H1 (cell line): ENCODE measurements around the gene OR56A5. TPM values are rescaled to one million over a fixed set of nuclear protein-coding genes. Genes with fewer than 3 reads are reported as not detected.

Experiments
- CTCF ChIA-PET: fragments of 300-600 bp; sonication (Branson Sonifier 250); formaldehyde crosslinking; loops from one replicate; lab custom pipeline; 2021; ENCODE audit not compliant: partially characterized antibody; lab: Charles Lee
- POLR2A ChIA-PET: fragments of 300-600 bp; sonication (Branson Sonifier 250); formaldehyde crosslinking; loops from one replicate; lab custom pipeline; 2021; ENCODE audit warnings: inconsistent platforms; ENCODE audit not compliant: partially characterized antibody; lab: Charles Lee
- DNase-seq, 2 experiments: peaks; one replicate each; pipeline versions ENCODE4 v3.0.0 to v3.0.0-alpha.2; 2010 to 2022; ENCODE audit warnings: low spot score in 2 of 2, low read depth in 1 of 2, mixed read lengths in 1 of 2
- FAIRE-seq: peaks from 2 replicates; lab custom pipeline; 2011; peaks lifted over from hg19 to GRCh38; lab: Jason Lieb, UNC
- H2AFZ ChIP-seq: 2 replicates; pipeline ENCODE4 v1.8.1; 2012; ENCODE audit warnings: low read length, inconsistent platforms
- H2AK5ac ChIP-seq: 2 replicates; pipeline ENCODE4 v1.6.1; 2013; ENCODE audit warnings: low read depth, low read length
- H2BK120ac ChIP-seq: replicated peaks from 2 replicates; pipeline ENCODE3; 2013; ENCODE audit warnings: low read depth, low read length, inconsistent platforms
- H2BK12ac ChIP-seq: 2 replicates; pipeline ENCODE4 v1.6.1; 2013; ENCODE audit warnings: low read depth, low read length
- H2BK15ac ChIP-seq: 2 replicates; pipeline ENCODE4 v1.6.1; 2013; ENCODE audit warnings: low read length
- H2BK20ac ChIP-seq: 2 replicates; pipeline ENCODE4 v1.6.1; 2013; ENCODE audit warnings: low read length
- H2BK5ac ChIP-seq: 2 replicates; pipeline ENCODE4 v1.6.1; 2013; ENCODE audit warnings: low read depth, low read length
- H3K14ac ChIP-seq: 2 replicates; pipeline ENCODE4 v1.6.1; 2013; ENCODE audit warnings: inconsistent platforms; ENCODE audit not compliant: insufficient read length
- H3K18ac ChIP-seq: 2 replicates; pipeline ENCODE4 v1.6.1; 2013; ENCODE audit warnings: low read length; ENCODE audit errors: extremely low read depth
- H3K23ac ChIP-seq: 2 replicates; pipeline ENCODE4 v1.6.1; 2013; ENCODE audit warnings: inconsistent platforms; ENCODE audit not compliant: insufficient read length
- H3K23me2 ChIP-seq: 2 replicates; pipeline ENCODE4 v1.6.1; 2013; ENCODE audit warnings: low read depth, low read length
- H3K27ac ChIP-seq: 2 replicates; pipeline ENCODE4 v1.6.1; 2011; ENCODE audit warnings: low read depth, low read length, inconsistent platforms
- H3K27me3 ChIP-seq, 4 experiments: replicated peaks in 1 of 4; 1 replicate in 1 of 4; 2 replicates in 3 of 4; pipeline versions ENCODE4 v1.6.1 to v1.8.1; 2011 to 2013; ENCODE audit warnings: low read length in 3 of 4, mild to moderate bottlenecking in 3 of 4, inconsistent platforms in 2 of 4, mixed read lengths in 2 of 4, moderate library complexity in 1 of 4; ENCODE audit not compliant: control insufficient read depth in 3 of 4, insufficient read depth in 3 of 4; ENCODE audit errors: extremely low read depth in 1 of 4
- H3K36me3 ChIP-seq, 4 experiments: 2 replicates each; pipeline versions ENCODE4 v1.6.1 to v1.8.1; 2011 to 2013; ENCODE audit warnings: mild to moderate bottlenecking in 4 of 4, low read length in 3 of 4, moderate library complexity in 2 of 4, control low read depth in 1 of 4, inconsistent platforms in 1 of 4; ENCODE audit not compliant: insufficient read depth in 4 of 4, control insufficient read depth in 2 of 4
- H3K4ac ChIP-seq: replicated peaks from 2 replicates; pipeline ENCODE3; 2013; ENCODE audit warnings: low read length, low read depth, mixed read lengths, inconsistent platforms; ENCODE audit not compliant: insufficient read length
- H3K4me1 ChIP-seq, 4 experiments: replicated peaks in 1 of 4; 1 replicate in 1 of 4; 2 replicates in 3 of 4; pipeline versions ENCODE4 v1.6.1 to v1.8.1; 2011 to 2013; ENCODE audit warnings: low read length in 3 of 4, inconsistent platforms in 2 of 4, mixed read lengths in 1 of 4; ENCODE audit not compliant: insufficient read depth in 4 of 4, control insufficient read depth in 3 of 4
- H3K4me2 ChIP-seq, 2 experiments: 2 replicates each; pipeline versions ENCODE4 v1.6.1 to v1.8.1; 2011 to 2013; ENCODE audit warnings: low read depth in 2 of 2, low read length in 2 of 2, control low read depth in 1 of 2, inconsistent platforms in 1 of 2, mild to moderate bottlenecking in 1 of 2; ENCODE audit not compliant: insufficient read depth in 1 of 2
- H3K4me3 ChIP-seq, 4 experiments: fragments of 200-600, 300-600 bp in 1 of 4; sonication (generic), shearing (Covaris generic), sonication (Bioruptor Twin) in 1 of 4; 2 replicates each; pipeline versions ENCODE4 v1.5.1 to v1.8.1; 2011 to 2016; ENCODE audit warnings: low read length in 4 of 4, low read depth in 3 of 4, control low read depth in 2 of 4, inconsistent platforms in 2 of 4, mild to moderate bottlenecking in 2 of 4, mixed read lengths in 1 of 4, moderate library complexity in 1 of 4; ENCODE audit not compliant: insufficient read depth in 2 of 4; ENCODE audit errors: extremely low read depth in 1 of 4
- H3K56ac ChIP-seq: replicated peaks from 2 replicates; pipeline ENCODE3; 2013; ENCODE audit warnings: low read depth, mild to moderate bottlenecking, mixed read lengths, low read length, inconsistent platforms; ENCODE audit not compliant: insufficient read length
- H3K79me1 ChIP-seq: 2 replicates; pipeline ENCODE4 v1.6.1; 2013; ENCODE audit warnings: low read depth, low read length, control low read depth
- H3K79me2 ChIP-seq, 2 experiments: 2 replicates each; pipeline versions ENCODE4 v1.6.1 to v1.8.1; 2012 to 2013; ENCODE audit warnings: low read length in 2 of 2, mild to moderate bottlenecking in 2 of 2, inconsistent platforms in 1 of 2; ENCODE audit not compliant: insufficient read depth in 2 of 2, control insufficient read depth in 1 of 2
- H3K9ac ChIP-seq, 4 experiments: replicated peaks in 1 of 4; 1 replicate in 1 of 4; 2 replicates in 3 of 4; pipeline versions ENCODE4 v1.6.1 to v1.8.1; 2011 to 2013; ENCODE audit warnings: low read depth in 3 of 4, low read length in 3 of 4, control low read depth in 2 of 4, mild to moderate bottlenecking in 2 of 4, moderate library complexity in 2 of 4, inconsistent platforms in 1 of 4; ENCODE audit errors: extremely low read depth in 1 of 4
- H3K9me3 ChIP-seq, 2 experiments: 2 replicates each; pipeline versions ENCODE4 v1.6.1 to v1.8.1; 2012 to 2013; ENCODE audit warnings: mild to moderate bottlenecking in 2 of 2, moderate library complexity in 2 of 2, control low read depth in 1 of 2, inconsistent platforms in 1 of 2, low read depth in 1 of 2, low read length in 1 of 2, mixed read lengths in 1 of 2; ENCODE audit not compliant: insufficient read depth in 2 of 2
- H4K20me1 ChIP-seq, 2 experiments: replicated peaks in 1 of 2; 2 replicates each; pipeline versions ENCODE3 to v1.8.1; 2011 to 2013; ENCODE audit warnings: inconsistent platforms in 2 of 2, low read length in 2 of 2, mild to moderate bottlenecking in 1 of 2; ENCODE audit not compliant: insufficient read depth in 2 of 2, control insufficient read depth in 1 of 2
- H4K5ac ChIP-seq: 2 replicates; pipeline ENCODE4 v1.6.1; 2013; ENCODE audit warnings: low read length, low read depth, mixed read lengths, inconsistent platforms; ENCODE audit not compliant: insufficient read length
- H4K8ac ChIP-seq: 2 replicates; pipeline ENCODE4 v1.8.0; 2013; ENCODE audit warnings: mild to moderate bottlenecking, moderate library complexity, low read length, inconsistent platforms; ENCODE audit not compliant: insufficient read depth; ENCODE audit errors: extremely low read depth
- H4K91ac ChIP-seq: replicated peaks from 2 replicates; pipeline ENCODE3; 2013; ENCODE audit warnings: low read length, mixed read lengths, inconsistent platforms; ENCODE audit not compliant: insufficient read length
- CBX5 ChIP-seq: fragments of 300-800, 300-1000 bp; sonication (generic); IDR thresholded peaks from 2 replicates; pipeline ENCODE4 v1.7.1; 2016; ENCODE audit warnings: antibody characterized with exemption, low read length, low read depth
- CHD1 ChIP-seq: IDR thresholded peaks from 2 replicates; pipeline ENCODE4 v1.6.1; 2012; ENCODE audit warnings: low read depth, low read length, improper control_type of control experiment
- CHD2 ChIP-seq: IDR thresholded peaks from 2 replicates; pipeline ENCODE4 v1.6.1; 2012; ENCODE audit warnings: low read length, improper control_type of control experiment
- EGR1 ChIP-seq: IDR thresholded peaks from 2 replicates; pipeline ENCODE4 v1.6.1; 2011; ENCODE audit warnings: low read depth, low read length, borderline replicate concordance
- HDAC2 ChIP-seq, 2 experiments: fragments of 300-600 bp in 1 of 2; sonication (generic) in 1 of 2; IDR thresholded peaks; 2 replicates each; pipeline ENCODE4 v1.6.1; 2011 to 2012; ENCODE audit warnings: low read depth in 2 of 2, low read length in 2 of 2, mild to moderate bottlenecking in 2 of 2, moderate library complexity in 2 of 2, borderline replicate concordance in 1 of 2, inconsistent platforms in 1 of 2
- POU5F1 ChIP-seq: IDR thresholded peaks from 2 replicates; pipeline ENCODE4 v1.6.1; 2011; ENCODE audit warnings: low read depth, mild to moderate bottlenecking, low read length, moderate library complexity
- SIRT6 ChIP-seq: IDR thresholded peaks from one replicate; pipeline ENCODE4 v1.7.1; 2012; ENCODE audit warnings: low read length, inconsistent platforms
- TAF7 ChIP-seq: optimal IDR thresholded peaks from 2 replicates; pipeline ENCODE3; 2011; ENCODE audit warnings: low read depth, mild to moderate bottlenecking, inconsistent platforms, low read length, moderate library complexity, borderline replicate concordance
- WGBS, 2 experiments: shearing (Covaris generic) in 1 of 2; methylation state at CpG; one replicate each; pipeline versions ENCODE4 v1.1.6 to v1.1.7; 2013 to 2015; ENCODE audit warnings: low lambda C conversion rate in 2 of 2, mixed read lengths in 2 of 2, inconsistent platforms in 1 of 2, low coverage in 1 of 2, missing lambda C conversion rate in 1 of 2; ENCODE audit not compliant: insufficient replicate concordance in 2 of 2, insufficient coverage in 1 of 2, insufficient read length in 1 of 2; ENCODE audit errors: extremely low coverage in 1 of 2, missing lambda C conversion rate in 1 of 2; 5-methylcytosine and 5-hydroxymethylcytosine counted together
- polyA plus RNA-seq, 7 experiments: library from polyadenylated mRNA; depleted of rRNA in 3 of 7; stranded (reverse) in 5 of 7; unstranded in 2 of 7; fragments of >200 nt in 5 of 7; fragments of 200-250 nt in 2 of 7; gene quantifications; 1 replicate in 5 of 7; 2 replicates in 1 of 7; 4 replicates in 1 of 7; pipeline versions ENCODE4 v1.2.1 to v1.2.3, GENCODE V29; 2011 to 2013; ENCODE audit warnings: missing spikeins in 2 of 7, mixed read lengths in 2 of 7
- total RNA-seq: library from RNA; stranded (reverse); fragmentation: NEBNext Ultra II Directional; extraction: Animal tissue kit (Norgen Biotek cat#: 25700); gene quantifications from 2 replicates; pipeline ENCODE4 v1.2.1, GENCODE V29; 2021
- TF ChIP-seq, protein P1 (sequence below): IDR thresholded peaks from 2 replicates; pipeline ENCODE4 v1.6.1; 2012; ENCODE audit warnings: inconsistent platforms

The OR56A5 gene
- total and polyA plus RNA-seq, 2 of the 8 experiments (the other 6 are each of a cell fraction or from before 2014, with no cell fraction given): 0.14 TPM; not detected in 1

DNA sequence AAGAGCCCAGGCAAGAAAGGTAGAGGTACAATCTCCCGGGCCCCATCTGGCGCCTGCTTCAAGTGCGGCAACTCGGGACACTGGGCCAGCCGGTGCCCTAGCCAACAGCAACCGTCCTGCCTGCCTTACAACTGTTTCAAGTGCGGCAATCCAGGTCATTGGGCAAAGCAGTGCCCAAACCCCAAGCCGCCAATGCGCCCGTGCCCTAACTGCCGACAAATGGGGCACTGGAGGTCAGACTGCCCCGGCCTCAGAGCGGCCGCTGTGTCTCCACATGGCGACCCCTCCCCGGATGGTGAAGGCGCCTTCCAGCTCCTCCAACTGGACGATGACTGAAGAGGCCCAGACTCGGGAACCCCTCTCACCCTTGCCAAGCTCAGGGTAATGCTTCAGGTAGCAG lies 37.7 kb downstream of the OR56A5 start:
- Histone ChIP-seq H3K79me2 (no peaks in the 10 kb centered on the region), H3K9ac (no peak overlapping the region), H2BK12ac (no peak overlapping the region), H2BK15ac (no peak overlapping the region), H3K4me1 (no peaks in the 10 kb centered on the region), H3K18ac (no peak overlapping the region), H3K56ac (no peak overlapping the region), H4K20me1 (no peaks in the 10 kb centered on the region), H2BK5ac (no peak overlapping the region), H3K4ac (no peak overlapping the region), H4K8ac (no peak overlapping the region), H4K5ac (no peak overlapping the region), H3K4me3 (no peak overlapping the region), H3K14ac (no peak overlapping the region), H3K9me3 (peaks cover 0 to 10% of the 10 kb centered on the region in 2 experiments; a peak in 2 of 4 replicates), H3K23me2 (0 out of 2 replicates have a peak, but pooled peaks cover 1% of the 10 kb centered on the region), H4K91ac (no peak overlapping the region), H2AK5ac (no peak overlapping the region), H3K23ac (no peak overlapping the region), H3K27me3 (no peaks in the 10 kb centered on the region; a peak in 2 of 7 replicates), H2BK20ac (no peak overlapping the region), H3K79me1 (no peaks in the 10 kb centered on the region), H3K27ac (no peak overlapping the region), H2AFZ (no peak overlapping the region), H2BK120ac (no peak overlapping the region), H3K36me3 (no peaks in the 10 kb centered on the region), H3K4me2 (no peak overlapping the region)
- ChIA-PET POLR2A (no interaction called here), CTCF (no interaction called here)
- 94% methylated on average over 19 of the region's 19 CpGs; no CpG with 5 or more reads in 1 of the 2 experiments for WGBS, 2 experiments
- no peak for DNase-seq
- FAIRE-seq: no peak
- TF ChIP-seq CHD2 (no peak), POU5F1 (no peak), CHD1 (no peak), SIRT6 (no peak), EGR1 (no peak), HDAC2 (IDR thresholded peaks at IDR 0.05; ENCODE audit: borderline replicate concordance in 1 of 2, low read depth in 2 of 2, low read length in 2 of 2) (no peak), CBX5 (no peak), TAF7 (no peak)
- TF ChIP-seq, protein P1, sequence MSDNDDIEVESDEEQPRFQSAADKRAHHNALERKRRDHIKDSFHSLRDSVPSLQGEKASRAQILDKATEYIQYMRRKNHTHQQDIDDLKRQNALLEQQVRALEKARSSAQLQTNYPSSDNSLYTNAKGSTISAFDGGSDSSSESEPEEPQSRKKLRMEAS: no peak
